Large intestine (tissue), 3 donors: ENCODE results near the gene IFNLR1. TPM values are rescaled to one million over a fixed set of nuclear protein-coding genes. Genes with fewer than 3 reads are reported as not detected.
"Not testable (repeated sequence)": the region's sequence is repeated elsewhere in the genome, so short reads cannot be mapped to it uniquely, and the experiment has no call there.

Source experiments
- DNase-seq, 2 donors: peaks; one replicate each; pipeline versions ENCODE4 v3.0.0 to v3.0.0-alpha.2; 2013
- H3K27ac ChIP-seq: one replicate; pipeline ENCODE4 v1.5.1; 2013; ENCODE audit warnings: low read length
- H3K27me3 ChIP-seq: 2 replicates; pipeline ENCODE4 v1.6.1; 2013; ENCODE audit warnings: low read length; ENCODE audit not compliant: control insufficient read depth, insufficient read depth
- H3K36me3 ChIP-seq: 2 replicates; pipeline ENCODE4 v1.6.1; 2013; ENCODE audit warnings: low read length; ENCODE audit not compliant: control insufficient read depth, insufficient read depth
- H3K4me1 ChIP-seq: one replicate; pipeline ENCODE4 v1.6.1; 2013; ENCODE audit warnings: low read length; ENCODE audit not compliant: control insufficient read depth, insufficient read depth
- H3K4me3 ChIP-seq: one replicate; pipeline ENCODE4 v1.5.1; 2013; ENCODE audit warnings: low read length
- H3K9me3 ChIP-seq: one replicate; pipeline ENCODE4 v1.6.1; 2013; ENCODE audit warnings: mild to moderate bottlenecking, low read depth, low read length, moderate library complexity; ENCODE audit not compliant: control insufficient read depth
- WGBS: methylation state at CpG from one replicate; pipeline ENCODE4 v1.1.5; 2013; ENCODE audit warnings: low lambda C conversion rate; ENCODE audit not compliant: insufficient coverage; 5-methylcytosine and 5-hydroxymethylcytosine counted together
- polyA plus RNA-seq: library from polyadenylated mRNA; unstranded; fragments of 120-200 nt; gene quantifications from one replicate; pipeline ENCODE4 v1.2.1, GENCODE V29; 2013

IFNLR1 gene
- polyA plus RNA-seq, 1 donor: 11.7 TPM

DNA sequence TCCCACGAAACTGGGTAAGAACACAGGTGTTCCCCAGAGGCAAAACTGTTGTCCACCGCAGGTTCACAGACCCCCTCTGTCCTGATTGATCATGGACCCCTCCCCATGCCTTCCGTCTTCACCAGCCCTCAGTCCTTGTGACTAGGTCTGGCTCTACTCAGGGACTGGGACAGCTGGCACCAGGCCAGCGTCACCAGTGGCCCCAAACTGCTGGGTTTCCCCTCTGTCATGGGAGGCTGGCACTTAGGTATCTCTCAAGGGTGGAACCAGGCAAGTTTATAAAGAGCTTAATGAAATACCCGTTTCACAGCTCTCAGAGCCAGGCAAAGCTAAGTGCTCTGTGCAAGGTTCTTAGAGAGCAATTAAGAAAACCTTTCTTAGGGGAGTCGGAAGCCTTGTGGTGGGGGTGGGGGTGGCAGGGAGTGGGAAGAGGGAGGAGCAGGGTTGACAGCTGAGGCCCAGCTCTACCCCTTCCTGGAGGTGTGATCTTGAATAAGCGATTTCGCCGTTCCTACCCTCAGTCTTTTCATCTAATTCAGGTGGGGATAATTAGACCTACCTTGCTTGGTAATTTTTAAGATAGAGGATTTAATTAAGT, 35.0 kb upstream of the IFNLR1 start:
- peak in 1 of 2 donors; percentile 57 for DNase-seq
- H3K27ac ChIP-seq: peak overlapping the region; percentile 77

GRCh38 chr1:24221246-24221645, 34.2 kb upstream of the IFNLR1 start:
- no CpG with 5 or more reads among the region's 2 CpGs for WGBS

More for the DNA sequence above, 35.0 kb upstream of the IFNLR1 start:
- no peaks in the 10 kb centered on the region for H3K9me3 ChIP-seq
- H3K4me1 ChIP-seq: peaks cover 33% of the 10 kb centered on the region
- peaks cover under 1% of the 10 kb centered on the region for H3K27me3 ChIP-seq
- 33% methylated on average over 3 of the region's 9 CpGs for WGBS
- no peaks in the 10 kb centered on the region for H3K36me3 ChIP-seq
- no peak overlapping the region for H3K4me3 ChIP-seq

GRCh38 chr1:24216276-24217074, 29.4 kb upstream of the IFNLR1 start:
- Histone ChIP-seq H3K9me3 (peaks cover 9% of the 10 kb centered on the region), H3K27me3 (peaks cover 9% of the 10 kb centered on the region), H3K27ac (no peak overlapping the region), H3K36me3 (no peaks in the 10 kb centered on the region), H3K4me1 (no peaks in the 10 kb centered on the region), H3K4me3 (no peak overlapping the region)
- DNase-seq: no peak
- no CpG with 5 or more reads among the region's 14 CpGs for WGBS

More at GRCh38 chr1:24221246-24221645, 34.2 kb upstream of the IFNLR1 start:
- H3K4me1 ChIP-seq: peaks cover 33% of the 10 kb centered on the region
- H3K27ac ChIP-seq: no peak overlapping the region
- no peak for DNase-seq
- no peak overlapping the region for H3K4me3 ChIP-seq
- H3K9me3 ChIP-seq: no peaks in the 10 kb centered on the region
- H3K27me3 ChIP-seq: peaks cover 6% of the 10 kb centered on the region
- H3K36me3 ChIP-seq: no peaks in the 10 kb centered on the region

GRCh38 chr1:24215226-24215814, 28.2 kb upstream of the IFNLR1 start:
- Histone ChIP-seq H3K4me3 (no peak overlapping the region), H3K9me3 (peaks cover 9% of the 10 kb centered on the region)
- WGBS: no CpG with 5 or more reads among the region's 6 CpGs

DNA sequence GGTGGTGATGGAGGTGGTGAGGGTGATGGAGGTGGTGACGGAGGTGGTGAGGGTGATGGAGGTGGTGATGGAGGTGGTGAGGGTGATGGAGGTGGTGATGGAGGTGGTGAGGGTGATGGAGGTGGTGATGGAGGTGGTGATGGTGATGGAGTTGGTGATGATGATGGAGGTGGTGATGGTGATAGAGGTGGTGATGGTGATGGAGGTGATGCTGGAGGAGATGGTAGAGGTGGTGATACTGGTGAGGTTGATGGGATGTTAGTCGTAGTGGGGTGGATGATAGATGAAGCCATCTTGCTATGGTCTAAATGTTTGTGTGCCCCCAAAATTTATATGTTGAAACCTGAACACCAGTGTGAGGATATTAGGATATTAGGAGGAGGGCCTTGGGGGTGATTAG, 25.3 kb upstream of the IFNLR1 start:
- WGBS: no CpG with 5 or more reads among the region's 2 CpGs
- H3K27me3 ChIP-seq: peaks cover 9% of the 10 kb centered on the region
- H3K4me3 ChIP-seq: no peak overlapping the region
- H3K27ac ChIP-seq: no peak overlapping the region
- no peaks in the 10 kb centered on the region for H3K4me1 ChIP-seq
- DNase-seq: no peak
- no peaks in the 10 kb centered on the region for H3K36me3 ChIP-seq
- H3K9me3 ChIP-seq: peaks cover 9% of the 10 kb centered on the region

More at GRCh38 chr1:24215226-24215814, 28.2 kb upstream of the IFNLR1 start:
- no peaks in the 10 kb centered on the region for H3K4me1 ChIP-seq
- no peak overlapping the region for H3K27ac ChIP-seq
- peaks cover 9% of the 10 kb centered on the region for H3K27me3 ChIP-seq
- DNase-seq: no peak
- H3K36me3 ChIP-seq: no peaks in the 10 kb centered on the region

DNA sequence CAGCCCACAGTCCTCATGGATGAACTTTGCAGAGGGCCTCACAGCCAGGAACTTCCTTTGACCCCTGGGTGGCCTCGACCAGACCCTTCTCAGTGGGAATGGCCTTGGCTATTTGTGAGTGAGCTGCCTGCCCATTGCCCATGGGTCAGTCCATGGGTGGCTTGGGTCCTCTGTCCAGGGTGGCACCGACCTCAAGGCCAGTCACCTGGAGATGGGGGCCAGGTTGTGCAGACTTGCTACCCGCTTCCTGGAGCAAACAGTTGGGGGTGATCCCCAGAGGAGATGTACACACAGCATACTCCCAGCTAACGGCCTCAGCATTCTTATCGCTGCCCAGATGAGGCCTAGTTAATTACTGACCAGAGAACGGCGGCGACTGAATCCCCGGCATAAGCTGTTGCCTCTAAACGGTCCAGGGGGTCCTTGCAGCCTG, 23.1 kb upstream of the IFNLR1 start:
- Histone ChIP-seq H3K4me1 (peaks cover 8% of the 10 kb centered on the region), H3K9me3 (peaks cover 9% of the 10 kb centered on the region), H3K27me3 (peaks cover 3% of the 10 kb centered on the region), H3K27ac (no peak overlapping the region), H3K4me3 (no peak overlapping the region), H3K36me3 (no peaks in the 10 kb centered on the region)
- no peak for DNase-seq
- WGBS: no CpG with 5 or more reads among the region's 10 CpGs

- peaks cover 9% of the 10 kb centered on the region for H3K9me3 ChIP-seq
- H3K36me3 ChIP-seq: no peaks in the 10 kb centered on the region
- no peak overlapping the region for H3K27ac ChIP-seq
- no peak overlapping the region for H3K4me3 ChIP-seq
- no peaks in the 10 kb centered on the region for H3K27me3 ChIP-seq
- no CpG with 5 or more reads among the region's 5 CpGs for WGBS
- no peak for DNase-seq
- peaks cover 8% of the 10 kb centered on the region for H3K4me1 ChIP-seq
Measured at GRCh38 chr1:24209097-24209496, 22.0 kb upstream of the IFNLR1 start.

DNA sequence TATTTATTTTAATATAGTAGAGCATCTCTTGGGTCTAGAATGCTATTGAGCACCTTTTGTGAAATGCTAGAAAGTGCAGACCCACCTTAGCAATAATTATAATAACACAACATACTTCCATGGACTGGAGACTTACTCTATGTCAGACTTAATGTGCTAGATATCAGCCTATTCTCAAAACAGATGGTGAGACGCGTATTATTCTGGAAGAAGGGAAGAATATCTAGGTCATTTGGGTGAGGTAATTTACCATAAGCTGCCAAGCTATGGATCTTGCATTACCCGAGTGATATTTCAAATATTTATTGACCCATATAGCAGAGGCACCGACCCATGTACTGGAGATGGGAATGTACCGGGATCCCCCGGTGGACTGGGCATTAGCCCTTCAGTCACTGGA, 20.6 kb upstream of the IFNLR1 start:
- no peak overlapping the region for H3K27ac ChIP-seq
- peaks cover 9% of the 10 kb centered on the region for H3K9me3 ChIP-seq
- no CpG with 5 or more reads among the region's 6 CpGs for WGBS
- no peak overlapping the region for H3K4me3 ChIP-seq
- peaks cover 8% of the 10 kb centered on the region for H3K4me1 ChIP-seq
- H3K27me3 ChIP-seq: no peaks in the 10 kb centered on the region
- H3K36me3 ChIP-seq: no peaks in the 10 kb centered on the region
- no peak for DNase-seq

- not testable (repeated sequence) for H3K27me3 ChIP-seq, DNase-seq, H3K27ac ChIP-seq, H3K4me3 ChIP-seq, H3K36me3 ChIP-seq, H3K9me3 ChIP-seq
- peaks cover 11% of the 10 kb centered on the region for H3K4me1 ChIP-seq
- 100% methylated on average over 1 of the region's 9 CpGs for WGBS
Measured at GRCh38 chr1:24207395-24207687, 20.3 kb upstream of the IFNLR1 start.

GRCh38 chr1:24206516-24207394, 19.7 kb upstream of the IFNLR1 start:
- 100% methylated on average over 1 of the region's 12 CpGs for WGBS
- Histone ChIP-seq H3K27ac (no peak overlapping the region), H3K27me3 (no peaks in the 10 kb centered on the region), H3K4me1 (peaks cover 14% of the 10 kb centered on the region), H3K4me3 (no peak overlapping the region), H3K36me3 (no peaks in the 10 kb centered on the region), H3K9me3 (peaks cover 1% of the 10 kb centered on the region)
- DNase-seq: no peak
